ENCODE data around the gene FAM120AOS. TPM values are rescaled to one million over a fixed set of nuclear protein-coding genes. Genes with fewer than 3 reads are reported as not detected.

FAM120AOS gene
- total and polyA plus RNA-seq, 2 of the 8 experiments (the other 6 are each of a cell fraction or from before 2014, with no cell fraction given) = 29.6 to 37.6 TPM

Small RNA genes within 50 kb of the gene (small RNA-seq; reads per million reads assigned to genes)
- gene RF00019 (ENCODE audit: insufficient read depth) = not detected

Other genes starting within 250 kb of the FAM120AOS start
- 52.2 and 54.7 TPM in 2 replicates for gene FAM120A, start 1.9 kb downstream of the FAM120AOS start, total RNA-seq (2021; fragmentation: NEBNext Ultra II Directional; extraction: Animal tissue kit (Norgen Biotek cat#: 25700))
- 24.9 and 28.0 TPM in 2 replicates for gene FAM120A, start 1.9 kb downstream of the FAM120AOS start, polyA plus RNA-seq (2011; rRNA removed)
- gene PHF2, start 123.0 kb upstream of the FAM120AOS start, total RNA-seq (2021; fragmentation: NEBNext Ultra II Directional; extraction: Animal tissue kit (Norgen Biotek cat#: 25700)) = 9.4 and 9.5 TPM in 2 replicates
- gene PHF2, start 123.0 kb upstream of the FAM120AOS start, polyA plus RNA-seq (2011; rRNA removed) = 3.4 and 3.7 TPM in 2 replicates